ENCODE data around the gene TSEN54.

- peak in 2 of 3 donors; percentile 27 to 53 for TF ChIP-seq POLR2A (IDR thresholded peaks at IDR 0.05)
- TF ChIP-seq, protein P1, sequence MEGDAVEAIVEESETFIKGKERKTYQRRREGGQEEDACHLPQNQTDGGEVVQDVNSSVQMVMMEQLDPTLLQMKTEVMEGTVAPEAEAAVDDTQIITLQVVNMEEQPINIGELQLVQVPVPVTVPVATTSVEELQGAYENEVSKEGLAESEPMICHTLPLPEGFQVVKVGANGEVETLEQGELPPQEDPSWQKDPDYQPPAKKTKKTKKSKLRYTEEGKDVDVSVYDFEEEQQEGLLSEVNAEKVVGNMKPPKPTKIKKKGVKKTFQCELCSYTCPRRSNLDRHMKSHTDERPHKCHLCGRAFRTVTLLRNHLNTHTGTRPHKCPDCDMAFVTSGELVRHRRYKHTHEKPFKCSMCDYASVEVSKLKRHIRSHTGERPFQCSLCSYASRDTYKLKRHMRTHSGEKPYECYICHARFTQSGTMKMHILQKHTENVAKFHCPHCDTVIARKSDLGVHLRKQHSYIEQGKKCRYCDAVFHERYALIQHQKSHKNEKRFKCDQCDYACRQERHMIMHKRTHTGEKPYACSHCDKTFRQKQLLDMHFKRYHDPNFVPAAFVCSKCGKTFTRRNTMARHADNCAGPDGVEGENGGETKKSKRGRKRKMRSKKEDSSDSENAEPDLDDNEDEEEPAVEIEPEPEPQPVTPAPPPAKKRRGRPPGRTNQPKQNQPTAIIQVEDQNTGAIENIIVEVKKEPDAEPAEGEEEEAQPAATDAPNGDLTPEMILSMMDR (IDR thresholded peaks at IDR 0.05) = no peak
Observed at GRCh38 chr17:75526555-75527270, 10.4 kb downstream of the TSEN54 start.
